NK-92 treated with Interleukin-12 subunit alpha and Interleukin-12 subunit beta, amount 100 ng/mL, for 24 hours (cell line): Measurements from ENCODE around the gene GCNT1.

Experiments
- DNase-seq: peaks from one replicate; lab custom pipeline; 2025; lab: John Stamatoyannopoulos, UW

Gene GCNT1

DNA sequence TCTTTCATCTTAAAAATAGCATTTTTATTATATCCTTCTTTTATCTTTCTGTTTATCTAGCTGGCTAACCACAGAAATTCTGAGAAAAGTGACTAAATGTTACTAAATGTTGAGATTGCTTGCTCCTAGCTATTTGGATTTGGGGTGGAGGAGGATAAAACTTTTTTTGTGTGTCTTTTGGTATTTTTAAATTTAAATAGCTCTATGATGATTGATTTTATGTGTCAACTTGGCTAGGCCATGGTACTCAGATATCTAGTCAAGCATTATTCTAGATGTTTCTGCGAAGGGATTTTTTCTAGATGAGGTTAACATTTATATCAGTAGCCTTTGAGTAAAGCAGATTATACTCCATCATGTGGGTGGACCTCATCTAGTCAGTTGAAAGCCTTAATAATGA lies 75.0 kb downstream of the GCNT1 start:
- DNase-seq = no peak

DNA sequence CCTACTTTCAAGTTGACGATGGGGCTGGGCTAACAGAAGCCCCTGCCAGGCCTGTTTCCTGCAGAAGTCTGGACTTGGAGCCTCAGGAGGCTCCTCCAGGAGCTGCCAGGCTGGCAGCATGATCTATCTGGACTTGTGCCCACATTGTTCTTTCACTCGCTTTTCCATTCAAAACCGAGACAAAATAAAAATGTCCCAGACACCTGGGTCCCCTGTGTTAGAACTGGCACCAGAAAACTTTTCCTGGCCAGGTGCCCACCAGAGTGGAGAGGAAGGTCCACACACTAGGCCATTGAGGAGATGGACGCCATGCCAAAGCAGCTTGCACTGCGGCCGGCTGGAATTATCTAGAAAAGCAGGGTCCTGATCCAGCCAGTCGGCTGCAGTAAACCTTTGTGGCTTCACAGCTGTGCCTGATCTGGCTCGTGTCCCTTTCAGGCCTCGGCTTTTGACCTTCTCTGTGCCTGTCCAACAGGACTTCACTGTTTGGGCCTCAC lies 78.2 kb downstream of the GCNT1 start:
- no peak for DNase-seq

DNA sequence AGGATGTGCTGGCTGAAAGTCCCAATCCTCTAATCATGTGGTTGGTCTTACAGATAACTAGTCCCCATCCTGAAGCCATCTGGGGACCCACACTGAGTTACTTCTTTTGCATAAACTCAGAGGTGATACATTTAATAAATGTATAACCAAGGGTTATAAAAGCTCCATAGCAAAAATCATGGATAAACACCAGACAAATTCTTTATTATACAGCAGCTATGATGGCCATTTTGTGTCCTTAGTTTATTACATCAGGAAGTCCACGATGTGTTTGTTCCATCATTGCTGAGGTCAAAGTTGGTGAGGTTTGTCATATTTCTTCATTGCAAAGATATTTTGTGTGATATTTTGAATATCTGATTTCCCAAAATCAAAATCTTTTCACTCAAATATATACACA lies 80.2 kb downstream of the GCNT1 start:
- no peak for DNase-seq

DNA sequence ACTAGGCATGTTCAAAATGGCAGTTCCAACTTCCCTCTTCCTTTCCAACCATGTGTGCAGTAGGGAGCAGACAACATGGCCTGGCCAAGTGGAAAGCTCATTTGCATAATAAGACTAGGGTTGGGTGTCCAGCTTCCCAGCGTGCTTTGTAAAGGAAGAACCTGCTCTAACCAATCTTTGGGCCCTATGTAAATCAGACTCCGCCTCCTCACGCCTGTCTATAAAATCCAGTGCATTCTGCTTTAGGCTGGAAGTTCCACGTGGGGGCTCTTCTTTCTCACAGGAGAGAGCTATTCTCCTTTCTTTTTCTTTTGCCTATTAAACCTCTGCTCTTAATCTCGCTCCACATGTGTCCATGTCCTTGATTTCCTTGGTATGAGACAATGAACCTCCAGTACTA lies 83.4 kb downstream of the GCNT1 start:
- no peak for DNase-seq

DNA sequence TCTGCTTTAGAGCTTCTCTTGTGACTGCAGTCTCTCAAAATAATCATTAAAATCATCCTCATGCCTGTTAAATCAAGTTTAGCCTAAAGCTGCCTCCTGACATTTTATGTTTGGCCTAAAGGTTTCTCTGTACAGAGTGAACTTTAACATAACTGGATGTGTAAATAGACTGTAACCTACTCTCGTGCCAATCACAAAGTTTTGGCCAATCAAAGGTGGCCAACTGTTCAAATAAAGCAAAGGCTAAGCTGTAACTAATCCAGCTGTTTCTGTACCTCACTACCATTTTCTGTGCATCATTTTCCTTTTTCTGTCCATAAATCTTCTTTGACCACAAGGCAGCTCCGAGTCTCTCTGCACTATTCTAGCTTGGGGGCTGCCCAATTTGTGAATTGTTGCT lies 86.2 kb downstream of the GCNT1 start:
- no peak for DNase-seq

DNA sequence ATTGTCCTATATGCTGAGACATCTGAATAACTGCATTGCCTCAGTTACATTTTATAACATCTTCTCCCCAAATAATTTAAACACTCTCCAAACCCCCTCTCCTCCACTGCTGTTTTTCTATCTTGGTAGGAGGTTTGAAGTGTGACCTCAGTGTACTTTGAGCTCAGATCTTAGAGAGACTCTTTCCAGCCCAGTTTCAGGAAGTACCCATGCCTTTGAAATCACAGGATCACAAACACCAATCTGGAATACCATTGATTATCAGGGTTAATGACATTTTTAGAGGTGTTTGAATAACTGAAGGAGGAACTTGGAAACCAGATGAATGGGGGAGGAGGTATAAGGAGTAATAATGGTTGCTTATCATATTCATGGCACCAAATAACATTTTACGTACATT lies 93.2 kb downstream of the GCNT1 start:
- DNase-seq = no peak

DNA sequence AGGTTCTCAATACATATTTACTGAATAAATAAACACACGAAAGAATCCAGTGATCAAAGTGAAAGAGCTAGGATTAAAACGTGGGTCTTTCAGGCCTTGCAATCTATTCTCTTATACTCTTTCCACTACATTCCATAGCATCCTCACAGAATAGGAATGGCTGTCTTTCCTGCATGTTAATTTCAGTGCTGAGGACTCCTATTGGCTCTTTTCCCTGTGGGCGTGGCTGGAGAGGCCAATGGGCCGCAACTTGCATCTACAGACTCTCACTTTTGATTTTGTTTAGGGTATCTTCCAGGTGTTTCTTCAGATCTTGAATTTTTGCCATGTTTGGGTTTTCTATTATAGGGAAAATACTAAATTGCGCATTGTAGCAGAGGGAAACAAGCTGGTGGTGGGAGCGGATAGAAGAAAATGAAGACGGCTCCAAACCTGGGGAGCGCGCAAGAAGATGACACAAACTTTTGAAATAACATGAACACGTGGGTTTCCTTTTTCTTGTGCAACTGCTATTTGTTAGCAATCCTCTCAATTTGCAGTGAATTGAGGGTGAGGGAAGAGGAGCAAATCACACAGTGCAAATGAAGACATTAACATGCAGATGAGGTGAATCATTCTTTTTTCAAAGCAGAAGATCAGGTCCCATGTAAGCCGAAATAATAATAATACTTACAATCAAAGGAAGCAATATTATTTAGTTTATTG lies 93.9 kb downstream of the GCNT1 start:
- no peak for DNase-seq

DNA sequence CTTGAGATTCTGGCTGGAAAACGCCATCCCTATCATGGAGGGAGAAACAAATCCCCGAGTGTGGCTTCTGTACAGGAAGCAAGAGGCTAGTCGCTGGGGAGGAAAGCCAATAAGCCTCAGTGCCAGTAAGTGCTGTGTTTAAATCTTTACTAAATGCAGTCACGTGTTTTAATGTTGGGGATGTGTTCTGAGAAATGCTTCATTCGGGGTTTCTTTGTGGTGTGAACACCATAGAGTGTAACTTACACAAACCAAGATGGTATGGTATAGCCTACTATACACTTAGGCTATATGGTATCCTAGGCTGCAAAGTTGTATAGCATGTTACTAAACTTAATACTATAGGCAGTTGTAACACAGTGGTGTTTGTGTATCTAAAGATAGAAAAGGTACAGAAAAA lies 94.7 kb downstream of the GCNT1 start:
- no peak for DNase-seq
